H1 (cell line): ENCODE measurements around the gene MACF1. TPM values are rescaled to one million over a fixed set of nuclear protein-coding genes. Genes with fewer than 3 reads are reported as not detected.

Experiments
- CTCF ChIA-PET: fragments of 300-600 bp; sonication (Branson Sonifier 250); formaldehyde crosslinking; loops from one replicate; lab custom pipeline; 2021; ENCODE audit not compliant: partially characterized antibody; lab: Charles Lee
- POLR2A ChIA-PET: fragments of 300-600 bp; sonication (Branson Sonifier 250); formaldehyde crosslinking; loops from one replicate; lab custom pipeline; 2021; ENCODE audit warnings: inconsistent platforms; ENCODE audit not compliant: partially characterized antibody; lab: Charles Lee
- DNase-seq, 2 experiments: peaks; one replicate each; pipeline versions ENCODE4 v3.0.0 to v3.0.0-alpha.2; 2010 to 2022; ENCODE audit warnings: low spot score in 2 of 2, low read depth in 1 of 2, mixed read lengths in 1 of 2
- FAIRE-seq: peaks from 2 replicates; lab custom pipeline; 2011; peaks lifted over from hg19 to GRCh38; lab: Jason Lieb, UNC
- H2AFZ ChIP-seq: 2 replicates; pipeline ENCODE4 v1.8.1; 2012; ENCODE audit warnings: low read length, inconsistent platforms
- H2AK5ac ChIP-seq: 2 replicates; pipeline ENCODE4 v1.6.1; 2013; ENCODE audit warnings: low read depth, low read length
- H2BK120ac ChIP-seq: replicated peaks from 2 replicates; pipeline ENCODE3; 2013; ENCODE audit warnings: low read depth, low read length, inconsistent platforms
- H2BK12ac ChIP-seq: 2 replicates; pipeline ENCODE4 v1.6.1; 2013; ENCODE audit warnings: low read depth, low read length
- H2BK15ac ChIP-seq: 2 replicates; pipeline ENCODE4 v1.6.1; 2013; ENCODE audit warnings: low read length
- H2BK20ac ChIP-seq: 2 replicates; pipeline ENCODE4 v1.6.1; 2013; ENCODE audit warnings: low read length
- H2BK5ac ChIP-seq: 2 replicates; pipeline ENCODE4 v1.6.1; 2013; ENCODE audit warnings: low read depth, low read length
- H3K14ac ChIP-seq: 2 replicates; pipeline ENCODE4 v1.6.1; 2013; ENCODE audit warnings: inconsistent platforms; ENCODE audit not compliant: insufficient read length
- H3K18ac ChIP-seq: 2 replicates; pipeline ENCODE4 v1.6.1; 2013; ENCODE audit warnings: low read length; ENCODE audit errors: extremely low read depth
- H3K23ac ChIP-seq: 2 replicates; pipeline ENCODE4 v1.6.1; 2013; ENCODE audit warnings: inconsistent platforms; ENCODE audit not compliant: insufficient read length
- H3K23me2 ChIP-seq: 2 replicates; pipeline ENCODE4 v1.6.1; 2013; ENCODE audit warnings: low read depth, low read length
- H3K27ac ChIP-seq: 2 replicates; pipeline ENCODE4 v1.6.1; 2011; ENCODE audit warnings: low read depth, low read length, inconsistent platforms
- H3K27me3 ChIP-seq, 4 experiments: replicated peaks in 1 of 4; 1 replicate in 1 of 4; 2 replicates in 3 of 4; pipeline versions ENCODE4 v1.6.1 to v1.8.1; 2011 to 2013; ENCODE audit warnings: low read length in 3 of 4, mild to moderate bottlenecking in 3 of 4, inconsistent platforms in 2 of 4, mixed read lengths in 2 of 4, moderate library complexity in 1 of 4; ENCODE audit not compliant: control insufficient read depth in 3 of 4, insufficient read depth in 3 of 4; ENCODE audit errors: extremely low read depth in 1 of 4
- H3K36me3 ChIP-seq, 4 experiments: 2 replicates each; pipeline versions ENCODE4 v1.6.1 to v1.8.1; 2011 to 2013; ENCODE audit warnings: mild to moderate bottlenecking in 4 of 4, low read length in 3 of 4, moderate library complexity in 2 of 4, control low read depth in 1 of 4, inconsistent platforms in 1 of 4; ENCODE audit not compliant: insufficient read depth in 4 of 4, control insufficient read depth in 2 of 4
- H3K4ac ChIP-seq: replicated peaks from 2 replicates; pipeline ENCODE3; 2013; ENCODE audit warnings: low read length, low read depth, mixed read lengths, inconsistent platforms; ENCODE audit not compliant: insufficient read length
- H3K4me1 ChIP-seq, 4 experiments: replicated peaks in 1 of 4; 1 replicate in 1 of 4; 2 replicates in 3 of 4; pipeline versions ENCODE4 v1.6.1 to v1.8.1; 2011 to 2013; ENCODE audit warnings: low read length in 3 of 4, inconsistent platforms in 2 of 4, mixed read lengths in 1 of 4; ENCODE audit not compliant: insufficient read depth in 4 of 4, control insufficient read depth in 3 of 4
- H3K4me2 ChIP-seq, 2 experiments: 2 replicates each; pipeline versions ENCODE4 v1.6.1 to v1.8.1; 2011 to 2013; ENCODE audit warnings: low read depth in 2 of 2, low read length in 2 of 2, control low read depth in 1 of 2, inconsistent platforms in 1 of 2, mild to moderate bottlenecking in 1 of 2; ENCODE audit not compliant: insufficient read depth in 1 of 2
- H3K4me3 ChIP-seq, 4 experiments: fragments of 200-600, 300-600 bp in 1 of 4; sonication (generic), shearing (Covaris generic), sonication (Bioruptor Twin) in 1 of 4; 2 replicates each; pipeline versions ENCODE4 v1.5.1 to v1.8.1; 2011 to 2016; ENCODE audit warnings: low read length in 4 of 4, low read depth in 3 of 4, control low read depth in 2 of 4, inconsistent platforms in 2 of 4, mild to moderate bottlenecking in 2 of 4, mixed read lengths in 1 of 4, moderate library complexity in 1 of 4; ENCODE audit not compliant: insufficient read depth in 2 of 4; ENCODE audit errors: extremely low read depth in 1 of 4
- H3K56ac ChIP-seq: replicated peaks from 2 replicates; pipeline ENCODE3; 2013; ENCODE audit warnings: low read depth, mild to moderate bottlenecking, mixed read lengths, low read length, inconsistent platforms; ENCODE audit not compliant: insufficient read length
- H3K79me1 ChIP-seq: 2 replicates; pipeline ENCODE4 v1.6.1; 2013; ENCODE audit warnings: low read depth, low read length, control low read depth
- H3K79me2 ChIP-seq, 2 experiments: 2 replicates each; pipeline versions ENCODE4 v1.6.1 to v1.8.1; 2012 to 2013; ENCODE audit warnings: low read length in 2 of 2, mild to moderate bottlenecking in 2 of 2, inconsistent platforms in 1 of 2; ENCODE audit not compliant: insufficient read depth in 2 of 2, control insufficient read depth in 1 of 2
- H3K9ac ChIP-seq, 4 experiments: replicated peaks in 1 of 4; 1 replicate in 1 of 4; 2 replicates in 3 of 4; pipeline versions ENCODE4 v1.6.1 to v1.8.1; 2011 to 2013; ENCODE audit warnings: low read depth in 3 of 4, low read length in 3 of 4, control low read depth in 2 of 4, mild to moderate bottlenecking in 2 of 4, moderate library complexity in 2 of 4, inconsistent platforms in 1 of 4; ENCODE audit errors: extremely low read depth in 1 of 4
- H3K9me3 ChIP-seq, 2 experiments: 2 replicates each; pipeline versions ENCODE4 v1.6.1 to v1.8.1; 2012 to 2013; ENCODE audit warnings: mild to moderate bottlenecking in 2 of 2, moderate library complexity in 2 of 2, control low read depth in 1 of 2, inconsistent platforms in 1 of 2, low read depth in 1 of 2, low read length in 1 of 2, mixed read lengths in 1 of 2; ENCODE audit not compliant: insufficient read depth in 2 of 2
- H4K20me1 ChIP-seq, 2 experiments: replicated peaks in 1 of 2; 2 replicates each; pipeline versions ENCODE3 to v1.8.1; 2011 to 2013; ENCODE audit warnings: inconsistent platforms in 2 of 2, low read length in 2 of 2, mild to moderate bottlenecking in 1 of 2; ENCODE audit not compliant: insufficient read depth in 2 of 2, control insufficient read depth in 1 of 2
- H4K5ac ChIP-seq: 2 replicates; pipeline ENCODE4 v1.6.1; 2013; ENCODE audit warnings: low read length, low read depth, mixed read lengths, inconsistent platforms; ENCODE audit not compliant: insufficient read length
- H4K8ac ChIP-seq: 2 replicates; pipeline ENCODE4 v1.8.0; 2013; ENCODE audit warnings: mild to moderate bottlenecking, moderate library complexity, low read length, inconsistent platforms; ENCODE audit not compliant: insufficient read depth; ENCODE audit errors: extremely low read depth
- H4K91ac ChIP-seq: replicated peaks from 2 replicates; pipeline ENCODE3; 2013; ENCODE audit warnings: low read length, mixed read lengths, inconsistent platforms; ENCODE audit not compliant: insufficient read length
- BCL11A ChIP-seq, 2 experiments: IDR thresholded peaks; one replicate each; pipeline ENCODE4 v1.6.1; 2011; ENCODE audit warnings: low read depth in 2 of 2, low read length in 2 of 2, mild to moderate bottlenecking in 2 of 2
- EGR1 ChIP-seq: IDR thresholded peaks from 2 replicates; pipeline ENCODE4 v1.6.1; 2011; ENCODE audit warnings: low read depth, low read length, borderline replicate concordance
- NANOG ChIP-seq: IDR thresholded peaks from 2 replicates; pipeline ENCODE4 v1.6.1; 2011; ENCODE audit warnings: low read length, low read depth, mild to moderate bottlenecking, inconsistent platforms; ENCODE audit not compliant: insufficient read depth, poor library complexity, severe bottlenecking
- POLR2A ChIP-seq, 2 experiments: IDR thresholded peaks; 1 replicate in 1 of 2; 2 replicates in 1 of 2; pipeline ENCODE4 v1.6.1; 2011; ENCODE audit warnings: low read depth in 2 of 2, low read length in 2 of 2, mild to moderate bottlenecking in 2 of 2; ENCODE audit errors: control extremely low read depth in 1 of 2
- RAD21 ChIP-seq, 2 experiments: IDR thresholded peaks in 1 of 2; conservative IDR thresholded peaks in 1 of 2; 2 replicates each; pipeline ENCODE4 v1.6.1; 2011; ENCODE audit warnings: low read depth in 2 of 2, low read length in 2 of 2, improper control_type of control experiment in 1 of 2, inconsistent platforms in 1 of 2, mild to moderate bottlenecking in 1 of 2, moderate library complexity in 1 of 2
- RFX5 ChIP-seq: IDR thresholded peaks from 2 replicates; pipeline ENCODE4 v1.6.1; 2011; ENCODE audit warnings: low read depth, low read length, improper control_type of control experiment, borderline replicate concordance
- RXRA ChIP-seq: IDR thresholded peaks from 2 replicates; pipeline ENCODE4 v1.6.1; 2011; ENCODE audit warnings: low read depth, mild to moderate bottlenecking, low read length, moderate library complexity; ENCODE audit not compliant: insufficient read depth
- TBP ChIP-seq: IDR thresholded peaks from 2 replicates; pipeline ENCODE4 v1.6.1; 2011; ENCODE audit warnings: low read depth, low read length, improper control_type of control experiment
- WGBS, 2 experiments: shearing (Covaris generic) in 1 of 2; methylation state at CpG; one replicate each; pipeline versions ENCODE4 v1.1.6 to v1.1.7; 2013 to 2015; ENCODE audit warnings: low lambda C conversion rate in 2 of 2, mixed read lengths in 2 of 2, inconsistent platforms in 1 of 2, low coverage in 1 of 2, missing lambda C conversion rate in 1 of 2; ENCODE audit not compliant: insufficient replicate concordance in 2 of 2, insufficient coverage in 1 of 2, insufficient read length in 1 of 2; ENCODE audit errors: extremely low coverage in 1 of 2, missing lambda C conversion rate in 1 of 2; 5-methylcytosine and 5-hydroxymethylcytosine counted together
- polyA plus RNA-seq, 7 experiments: library from polyadenylated mRNA; depleted of rRNA in 3 of 7; stranded (reverse) in 5 of 7; unstranded in 2 of 7; fragments of >200 nt in 5 of 7; fragments of 200-250 nt in 2 of 7; gene quantifications; 1 replicate in 5 of 7; 2 replicates in 1 of 7; 4 replicates in 1 of 7; pipeline versions ENCODE4 v1.2.1 to v1.2.3, GENCODE V29; 2011 to 2013; ENCODE audit warnings: missing spikeins in 2 of 7, mixed read lengths in 2 of 7
- total RNA-seq: library from RNA; stranded (reverse); fragmentation: NEBNext Ultra II Directional; extraction: Animal tissue kit (Norgen Biotek cat#: 25700); gene quantifications from 2 replicates; pipeline ENCODE4 v1.2.1, GENCODE V29; 2021
- TF ChIP-seq, protein P1 (sequence below), 3 experiments: IDR thresholded peaks; 1 replicate in 2 of 3; 2 replicates in 1 of 3; pipeline versions ENCODE4 v1.5.1 to v1.6.1; 2011; ENCODE audit warnings: low read length in 3 of 3, mild to moderate bottlenecking in 3 of 3, inconsistent platforms in 2 of 3, low read depth in 1 of 3, moderate library complexity in 1 of 3; ENCODE audit not compliant: insufficient read depth in 1 of 3; ENCODE audit errors: control extremely low read depth in 1 of 3

Gene MACF1
- total and polyA plus RNA-seq, 2 of the 8 experiments (the other 6 are each of a cell fraction or from before 2014, with no cell fraction given) = 59.8 to 285 TPM

DNA sequence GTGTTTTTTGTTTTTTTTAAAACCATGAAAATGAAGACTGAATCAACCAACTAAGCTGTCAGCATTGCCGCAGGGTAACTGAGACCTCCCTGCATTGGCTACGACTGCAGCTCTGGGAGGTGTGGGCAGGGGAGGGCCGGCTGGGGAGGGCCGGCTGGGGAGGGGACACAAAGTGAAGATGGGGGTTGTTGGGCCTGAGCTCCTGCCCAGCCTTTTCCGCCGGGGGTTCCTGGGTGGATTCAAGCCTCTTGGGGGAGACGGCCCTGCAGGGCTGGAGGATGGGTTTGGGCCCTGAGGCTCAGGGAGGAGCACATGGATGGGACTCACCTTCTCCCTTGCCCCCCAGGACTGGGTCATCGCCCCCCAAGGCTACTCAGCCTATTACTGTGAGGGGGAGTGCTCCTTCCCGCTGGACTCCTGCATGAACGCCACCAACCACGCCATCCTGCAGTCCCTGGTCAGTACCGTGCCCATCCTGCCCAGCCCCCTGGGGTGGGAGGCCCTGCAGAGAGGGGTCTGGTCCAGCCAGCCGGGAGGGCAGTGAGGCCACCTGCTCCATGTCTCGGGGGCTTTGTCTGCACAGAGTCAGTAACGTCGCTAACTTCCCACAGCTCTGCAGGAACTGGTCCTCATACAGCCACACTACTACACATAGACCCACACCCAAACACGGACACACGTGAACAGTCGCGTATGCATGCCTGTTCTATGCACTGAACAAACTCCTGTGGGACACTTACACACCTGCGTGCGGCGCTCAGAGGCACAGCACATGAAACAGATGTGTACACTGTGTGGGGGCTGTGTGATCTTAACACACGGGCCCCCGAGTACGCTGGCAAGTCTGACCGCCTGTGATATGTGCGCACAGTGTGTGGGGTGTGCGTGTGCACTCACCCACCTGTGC is 318.4 kb downstream of the MACF1 start:
- Histone ChIP-seq H3K79me1 (no peaks in the 10 kb centered on the region), H3K56ac (no peak overlapping the region), H2AK5ac (no peak overlapping the region), H3K9me3 (no peaks in the 10 kb centered on the region), H4K8ac (no peak overlapping the region), H3K23ac (no peak overlapping the region), H4K5ac (no peak overlapping the region), H3K79me2 (no peaks in the 10 kb centered on the region), H3K23me2 (no peaks in the 10 kb centered on the region), H4K20me1 (no peaks in the 10 kb centered on the region), H3K27ac (no peak overlapping the region), H3K27me3 (no peaks in the 10 kb centered on the region; a peak in 1 of 7 replicates), H3K4me1 (no peaks in the 10 kb centered on the region), H3K14ac (no peak overlapping the region), H3K4me3 (no peak overlapping the region), H3K36me3 (no peaks in the 10 kb centered on the region; a peak in 2 of 8 replicates), H3K9ac (no peak overlapping the region), H2BK20ac (no peak overlapping the region), H2BK15ac (no peak overlapping the region), H3K4me2 (no peak overlapping the region), H2AFZ (no peak overlapping the region), H2BK12ac (no peak overlapping the region), H2BK5ac (no peak overlapping the region), H2BK120ac (no peak overlapping the region), H4K91ac (no peak overlapping the region), H3K18ac (no peak overlapping the region), H3K4ac (no peak overlapping the region)
- DNase-seq = no peak
- ChIA-PET CTCF (interaction anchor here (1.3 to 3.7 kb wide), 2 partner anchors 16 to 19 kb away, joined by 3 to 20 read pairs; no protein-coding TSS in a partner anchor), POLR2A (interaction anchor here (1.2 kb wide), 1 partner anchor 34 kb away, joined by 5 read pairs; no protein-coding TSS in a partner anchor)
- no peak for FAIRE-seq
- 89% methylated on average over 27 of the region's 29 CpGs; no CpG with 5 or more reads in 1 of the 2 experiments for WGBS, 2 experiments
- TF ChIP-seq, protein P1, sequence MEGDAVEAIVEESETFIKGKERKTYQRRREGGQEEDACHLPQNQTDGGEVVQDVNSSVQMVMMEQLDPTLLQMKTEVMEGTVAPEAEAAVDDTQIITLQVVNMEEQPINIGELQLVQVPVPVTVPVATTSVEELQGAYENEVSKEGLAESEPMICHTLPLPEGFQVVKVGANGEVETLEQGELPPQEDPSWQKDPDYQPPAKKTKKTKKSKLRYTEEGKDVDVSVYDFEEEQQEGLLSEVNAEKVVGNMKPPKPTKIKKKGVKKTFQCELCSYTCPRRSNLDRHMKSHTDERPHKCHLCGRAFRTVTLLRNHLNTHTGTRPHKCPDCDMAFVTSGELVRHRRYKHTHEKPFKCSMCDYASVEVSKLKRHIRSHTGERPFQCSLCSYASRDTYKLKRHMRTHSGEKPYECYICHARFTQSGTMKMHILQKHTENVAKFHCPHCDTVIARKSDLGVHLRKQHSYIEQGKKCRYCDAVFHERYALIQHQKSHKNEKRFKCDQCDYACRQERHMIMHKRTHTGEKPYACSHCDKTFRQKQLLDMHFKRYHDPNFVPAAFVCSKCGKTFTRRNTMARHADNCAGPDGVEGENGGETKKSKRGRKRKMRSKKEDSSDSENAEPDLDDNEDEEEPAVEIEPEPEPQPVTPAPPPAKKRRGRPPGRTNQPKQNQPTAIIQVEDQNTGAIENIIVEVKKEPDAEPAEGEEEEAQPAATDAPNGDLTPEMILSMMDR (IDR thresholded peaks at IDR 0.05; ENCODE audit: control extremely low read depth in 1 of 3, insufficient read depth in 1 of 3, low read depth in 1 of 3, low read length in 3 of 3) = no peak
- TF ChIP-seq TBP (no peak), NANOG (no peak), BCL11A (IDR thresholded peaks at IDR 0.05; ENCODE audit: low read depth in 2 of 2, low read length in 2 of 2) (no peak), EGR1 (no peak), POLR2A (IDR thresholded peaks at IDR 0.05; ENCODE audit: control extremely low read depth in 1 of 2, low read depth in 2 of 2, low read length in 2 of 2) (no peak), RXRA (no peak), RAD21 (IDR thresholded peaks at IDR 0.05 in 1 of 2, conservative IDR thresholded peaks at IDR 0.05 in 1 of 2; ENCODE audit: low read depth in 2 of 2, low read length in 2 of 2) (no peak), RFX5 (no peak)
